Endothelial cell (in vitro differentiated cells): Measurements from ENCODE around the gene LMF1. TPM values are rescaled to one million over a fixed set of nuclear protein-coding genes. Genes with fewer than 3 reads are reported as not detected.

Experiments
- DNase-seq: peaks from one replicate; pipeline ENCODE4 v3.0.0; 2021; ENCODE audit warnings: low spot score
- H3K27ac Mint-ChIP-seq: one replicate; pipeline ENCODE4 v1.8.0; 2021; ENCODE audit warnings: mixed read lengths, inconsistent platforms; ENCODE audit not compliant: unreplicated experiment
- H3K27me3 Mint-ChIP-seq: one replicate; pipeline ENCODE4 v1.8.0; 2021; ENCODE audit warnings: mild to moderate bottlenecking, moderate library complexity, mixed read lengths, inconsistent platforms; ENCODE audit not compliant: unreplicated experiment
- H3K36me3 Mint-ChIP-seq: one replicate; pipeline ENCODE4 v1.8.0; 2021; ENCODE audit warnings: mild to moderate bottlenecking, low read depth, mixed read lengths, inconsistent platforms; ENCODE audit not compliant: unreplicated experiment
- H3K4me1 Mint-ChIP-seq: one replicate; pipeline ENCODE4 v1.8.0; 2021; ENCODE audit warnings: mild to moderate bottlenecking, mixed read lengths, inconsistent platforms; ENCODE audit not compliant: unreplicated experiment
- H3K4me3 Mint-ChIP-seq: one replicate; pipeline ENCODE4 v1.8.0; 2021; ENCODE audit warnings: mild to moderate bottlenecking, mixed read lengths, inconsistent platforms; ENCODE audit not compliant: unreplicated experiment
- H3K9me3 Mint-ChIP-seq: one replicate; pipeline ENCODE4 v1.8.0; 2021; ENCODE audit warnings: mixed read lengths, inconsistent platforms; ENCODE audit not compliant: unreplicated experiment
- total RNA-seq: library from RNA; stranded (reverse); fragmentation: NEBNext Ultra II Directional; extraction: Animal tissue kit (Norgen Biotek cat#: 25700); gene quantifications from one replicate; pipeline ENCODE4 v1.2.1, GENCODE V29; 2021; ENCODE audit not compliant: unreplicated experiment
- TF ChIP-seq, protein P1 (sequence below): fragments of 200-600 bp; sonication (generic); IDR thresholded peaks from one replicate; pipeline ENCODE4 v1.5.0; 2021; ENCODE audit warnings: antibody characterized with exemption; ENCODE audit not compliant: unreplicated experiment

Gene LMF1
- total RNA-seq, 1 donor from 2014 or later, result 21.7 TPM

GRCh38 chr16:833411-833810 is 137.4 kb downstream of the LMF1 start:
- TF ChIP-seq, protein P1, sequence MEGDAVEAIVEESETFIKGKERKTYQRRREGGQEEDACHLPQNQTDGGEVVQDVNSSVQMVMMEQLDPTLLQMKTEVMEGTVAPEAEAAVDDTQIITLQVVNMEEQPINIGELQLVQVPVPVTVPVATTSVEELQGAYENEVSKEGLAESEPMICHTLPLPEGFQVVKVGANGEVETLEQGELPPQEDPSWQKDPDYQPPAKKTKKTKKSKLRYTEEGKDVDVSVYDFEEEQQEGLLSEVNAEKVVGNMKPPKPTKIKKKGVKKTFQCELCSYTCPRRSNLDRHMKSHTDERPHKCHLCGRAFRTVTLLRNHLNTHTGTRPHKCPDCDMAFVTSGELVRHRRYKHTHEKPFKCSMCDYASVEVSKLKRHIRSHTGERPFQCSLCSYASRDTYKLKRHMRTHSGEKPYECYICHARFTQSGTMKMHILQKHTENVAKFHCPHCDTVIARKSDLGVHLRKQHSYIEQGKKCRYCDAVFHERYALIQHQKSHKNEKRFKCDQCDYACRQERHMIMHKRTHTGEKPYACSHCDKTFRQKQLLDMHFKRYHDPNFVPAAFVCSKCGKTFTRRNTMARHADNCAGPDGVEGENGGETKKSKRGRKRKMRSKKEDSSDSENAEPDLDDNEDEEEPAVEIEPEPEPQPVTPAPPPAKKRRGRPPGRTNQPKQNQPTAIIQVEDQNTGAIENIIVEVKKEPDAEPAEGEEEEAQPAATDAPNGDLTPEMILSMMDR, result no peak
- H3K4me1 Mint-ChIP-seq, result no peaks in the 10 kb centered on the region
- no peak overlapping the region for H3K27ac Mint-ChIP-seq
- H3K36me3 Mint-ChIP-seq, result peaks cover 8% of the 10 kb centered on the region
- no peak for DNase-seq
- H3K9me3 Mint-ChIP-seq, result no peaks in the 10 kb centered on the region
- H3K27me3 Mint-ChIP-seq, result peaks cover 12% of the 10 kb centered on the region
- H3K4me3 Mint-ChIP-seq, result no peak overlapping the region

GRCh38 chr16:832652-833336 is 138.0 kb downstream of the LMF1 start:
- no peak for DNase-seq
- TF ChIP-seq, protein P1, result no peak
- Mint-ChIP-seq H3K27me3 (peaks cover 12% of the 10 kb centered on the region), H3K4me3 (no peak overlapping the region), H3K27ac (no peak overlapping the region), H3K36me3 (peaks cover 4% of the 10 kb centered on the region), H3K4me1 (no peaks in the 10 kb centered on the region), H3K9me3 (no peaks in the 10 kb centered on the region)

DNA sequence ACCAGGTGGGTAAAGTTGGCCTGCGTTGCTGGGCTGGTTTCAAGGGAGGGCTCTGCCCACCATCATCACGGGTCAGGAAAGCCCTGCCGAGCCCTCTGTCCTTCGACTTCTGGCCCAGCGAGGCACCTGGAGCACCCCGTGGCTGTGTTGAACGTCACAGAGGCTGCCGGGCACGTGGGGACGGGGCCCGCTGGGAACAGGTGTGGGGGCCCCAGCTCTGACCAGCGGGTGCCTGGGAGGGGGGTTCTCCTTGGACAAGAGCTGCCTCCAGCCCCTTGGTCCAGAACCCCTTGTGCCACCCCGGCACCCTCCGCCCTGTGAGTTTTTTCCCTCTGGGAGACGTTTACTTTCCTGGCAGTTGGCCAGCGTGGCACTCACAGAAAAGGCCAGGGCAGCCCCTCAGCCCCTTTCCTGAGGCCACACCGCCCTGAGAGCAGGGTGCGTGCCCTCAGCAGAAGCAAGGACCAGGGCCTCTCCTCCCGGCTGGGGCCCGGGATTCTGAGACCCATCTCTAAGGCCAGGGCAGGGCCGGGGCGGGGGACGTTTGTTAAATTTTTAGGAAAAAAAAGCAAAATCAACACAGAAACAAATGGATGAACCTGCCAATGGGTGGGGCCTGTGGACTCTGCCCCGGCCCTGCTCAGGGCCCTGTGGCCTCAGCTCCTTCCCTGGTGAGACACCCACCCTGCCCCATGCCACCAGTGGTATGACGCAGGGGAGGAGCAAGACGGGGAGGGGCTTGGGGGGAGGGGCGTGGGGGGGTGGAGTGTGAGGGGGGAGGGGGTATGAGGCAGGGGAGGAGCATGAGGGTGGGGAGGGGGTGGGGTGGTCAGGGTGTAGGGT is 139.0 kb downstream of the LMF1 start:
- DNase-seq, result no peak
- no peaks in the 10 kb centered on the region for H3K9me3 Mint-ChIP-seq
- H3K4me3 Mint-ChIP-seq, result no peak overlapping the region
- peaks cover 10% of the 10 kb centered on the region for H3K27me3 Mint-ChIP-seq
- no peak overlapping the region for H3K27ac Mint-ChIP-seq
- peaks cover 4% of the 10 kb centered on the region for H3K36me3 Mint-ChIP-seq
- TF ChIP-seq, protein P1, result no peak
- no peaks in the 10 kb centered on the region for H3K4me1 Mint-ChIP-seq

DNA sequence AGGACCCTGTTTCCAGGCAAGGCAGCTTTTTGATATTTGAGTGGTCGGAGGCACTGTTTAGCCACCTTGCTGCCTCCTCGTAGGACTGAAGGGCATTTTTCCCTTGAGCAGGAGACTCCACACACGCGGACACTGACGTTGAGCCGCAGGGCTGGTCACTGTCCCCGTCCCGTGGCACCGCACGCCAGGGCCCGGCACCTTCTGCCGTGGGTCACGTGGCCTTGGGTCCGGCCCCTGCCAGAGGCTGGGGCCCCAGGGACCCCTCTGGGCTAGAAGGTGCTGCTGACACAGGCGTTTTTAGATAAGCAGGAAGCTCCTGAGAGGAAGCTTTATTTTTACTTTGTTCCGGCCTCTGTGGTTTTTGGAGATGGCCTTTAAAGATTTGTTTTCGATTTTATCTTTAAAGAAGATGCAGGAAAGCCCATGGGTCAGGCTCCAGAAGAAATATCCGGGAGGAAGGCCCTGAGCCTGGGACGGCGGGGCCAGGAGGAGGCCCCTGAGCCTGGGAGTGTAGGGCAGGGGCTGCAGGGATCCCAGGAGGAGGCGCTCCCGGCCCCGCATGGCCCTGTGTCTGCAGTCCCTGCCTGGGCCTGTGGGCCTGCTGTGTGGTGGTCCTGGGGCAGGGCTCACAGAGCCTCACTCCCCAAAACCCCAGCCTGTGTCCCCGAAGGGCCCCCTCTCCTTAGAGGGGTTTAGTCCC is 139.8 kb downstream of the LMF1 start:
- DNase-seq, result no peak
- TF ChIP-seq, protein P1, result no peak
- H3K4me1 Mint-ChIP-seq, result no peaks in the 10 kb centered on the region
- H3K4me3 Mint-ChIP-seq, result no peak overlapping the region
- H3K36me3 Mint-ChIP-seq, result no peaks in the 10 kb centered on the region
- peaks cover 10% of the 10 kb centered on the region for H3K27me3 Mint-ChIP-seq
- no peak overlapping the region for H3K27ac Mint-ChIP-seq
- H3K9me3 Mint-ChIP-seq, result no peaks in the 10 kb centered on the region
